Dendritic cell treated with granulocyte-macrophage colony-stimulating factor and Interleukin-4, amounts not matched to agents 40 ng/mL and 50 ng/mL, for 4 days (primary cell): ENCODE data around the gene PRRG2.
"Not testable (repeated sequence)": the region's sequence is repeated elsewhere in the genome, so short reads cannot be mapped to it uniquely, and the experiment has no call there.

Experiments
- H3K27ac Mint-ChIP-seq: one replicate; pipeline ENCODE4 v1.8.0; 2022; ENCODE audit warnings: mild to moderate bottlenecking, mixed read lengths
- H3K27me3 Mint-ChIP-seq: one replicate; pipeline ENCODE4 v1.8.0; 2022; ENCODE audit warnings: mild to moderate bottlenecking, mixed read lengths
- H3K36me3 Mint-ChIP-seq: one replicate; pipeline ENCODE4 v1.8.0; 2022; ENCODE audit warnings: low read depth, mixed read lengths
- H3K4me1 Mint-ChIP-seq: one replicate; pipeline ENCODE4 v1.8.0; 2022; ENCODE audit warnings: low read depth, mixed read lengths
- H3K4me3 Mint-ChIP-seq: one replicate; pipeline ENCODE4 v1.8.0; 2022; ENCODE audit warnings: mild to moderate bottlenecking, moderate library complexity, mixed read lengths
- H3K9me3 Mint-ChIP-seq: one replicate; pipeline ENCODE4 v1.8.0; 2022; ENCODE audit warnings: mixed read lengths
- intact Hi-C: fragments of 100-400 bp; cut with micrococcal nuclease; formaldehyde crosslinking; loops from one replicate; pipeline ENCODE4 v1.15.0; 2022

PRRG2 gene

DNA sequence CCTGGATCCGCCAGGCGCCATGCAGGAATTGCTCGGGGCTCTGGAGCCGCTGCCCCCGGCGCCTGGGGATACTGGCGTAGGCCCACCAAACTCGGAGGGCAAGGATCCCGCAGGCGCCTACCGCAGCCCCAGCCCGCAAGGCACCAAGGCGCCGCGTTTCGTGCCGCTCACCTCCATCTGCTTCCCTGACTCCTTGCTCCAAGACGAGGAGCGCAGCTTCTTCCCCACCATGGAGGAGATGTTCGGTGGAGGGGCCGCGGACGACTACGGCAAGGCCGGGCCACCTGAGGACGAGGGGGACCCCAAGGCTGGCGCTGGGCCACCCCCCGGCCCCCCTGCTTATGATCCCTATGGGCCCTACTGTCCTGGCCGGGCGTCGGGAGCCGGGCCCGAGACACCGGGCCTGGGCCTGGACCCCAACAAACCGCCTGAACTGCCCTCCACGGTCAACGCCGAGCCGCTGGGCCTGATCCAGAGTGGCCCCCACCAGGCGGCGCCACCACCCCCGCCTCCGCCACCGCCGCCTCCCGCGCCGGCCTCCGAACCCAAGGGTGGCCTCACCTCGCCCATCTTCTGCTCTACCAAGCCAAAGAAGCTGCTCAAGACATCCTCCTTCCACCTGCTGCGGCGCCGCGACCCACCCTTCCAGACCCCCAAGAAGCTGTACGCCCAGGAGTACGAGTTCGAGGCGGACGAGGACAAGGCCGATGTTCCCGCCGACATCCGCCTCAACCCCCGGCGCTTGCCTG, 16.0 kb downstream of the PRRG2 start:
- Mint-ChIP-seq H3K27me3 (no peaks in the 10 kb centered on the region), H3K4me3 (no peak overlapping the region), H3K36me3 (peaks cover 87% of the 10 kb centered on the region), H3K9me3 (no peaks in the 10 kb centered on the region), H3K27ac (no peak overlapping the region), H3K4me1 (peaks cover 42% of the 10 kb centered on the region)
- intact Hi-C loops: no loop called here

DNA sequence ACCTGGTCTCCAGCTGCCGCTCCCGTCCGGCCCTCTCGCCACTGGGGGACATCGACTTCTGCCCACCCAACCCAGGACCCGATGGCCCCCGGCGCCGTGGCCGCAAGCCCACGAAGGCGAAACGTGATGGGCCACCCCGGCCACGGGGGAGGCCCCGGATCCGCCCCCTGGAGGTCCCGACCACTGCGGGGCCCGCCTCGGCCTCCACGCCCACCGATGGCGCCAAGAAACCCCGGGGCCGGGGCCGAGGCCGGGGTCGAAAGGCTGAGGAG, 16.5 kb downstream of the PRRG2 start:
- no peaks in the 10 kb centered on the region for H3K27me3 Mint-ChIP-seq
- H3K9me3 Mint-ChIP-seq: no peaks in the 10 kb centered on the region
- H3K27ac Mint-ChIP-seq: no peak overlapping the region
- peaks cover 92% of the 10 kb centered on the region for H3K36me3 Mint-ChIP-seq
- intact Hi-C loops: no loop called here
- H3K4me1 Mint-ChIP-seq: peaks cover 37% of the 10 kb centered on the region
- H3K4me3 Mint-ChIP-seq: no peak overlapping the region

DNA sequence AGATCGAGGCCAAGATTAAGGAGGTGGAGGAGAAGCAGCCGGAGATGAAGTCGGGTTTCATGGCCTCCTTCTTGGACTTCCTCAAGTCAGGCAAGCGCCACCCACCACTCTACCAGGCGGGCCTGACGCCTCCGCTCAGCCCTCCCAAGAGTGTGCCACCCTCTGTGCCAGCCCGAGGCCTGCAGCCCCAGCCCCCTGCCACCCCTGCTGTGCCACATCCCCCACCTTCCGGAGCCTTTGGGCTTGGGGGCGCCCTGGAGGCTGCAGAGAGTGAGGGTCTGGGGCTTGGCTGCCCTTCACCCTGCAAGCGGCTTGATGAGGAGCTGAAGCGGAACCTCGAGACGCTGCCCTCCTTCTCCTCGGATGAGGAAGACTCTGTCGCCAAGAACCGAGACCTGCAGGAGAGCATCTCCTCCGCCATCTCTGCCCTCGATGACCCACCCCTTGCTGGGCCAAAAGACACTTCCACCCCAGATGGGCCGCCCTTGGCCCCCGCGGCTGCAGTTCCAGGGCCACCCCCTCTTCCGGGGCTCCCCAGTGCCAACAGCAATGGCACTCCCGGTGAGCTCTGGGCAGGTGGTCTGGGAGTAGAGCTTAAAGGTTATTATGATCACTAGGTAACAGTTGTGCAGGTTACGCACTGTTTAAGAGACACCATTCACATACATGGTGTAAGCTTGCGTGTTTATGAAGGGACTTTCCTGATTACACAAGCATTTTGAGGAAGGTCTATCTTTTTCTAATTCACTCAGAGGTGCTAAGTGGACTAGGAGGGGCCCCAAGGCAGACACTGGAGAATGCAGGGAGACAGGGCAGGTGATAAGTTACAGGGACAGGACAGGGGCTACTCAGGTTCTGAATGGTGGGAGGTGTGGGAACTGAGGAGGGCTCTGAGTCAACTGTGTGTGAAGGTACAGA, 18.5 kb downstream of the PRRG2 start:
- peaks cover 17% of the 10 kb centered on the region for H3K4me1 Mint-ChIP-seq
- H3K9me3 Mint-ChIP-seq: no peaks in the 10 kb centered on the region
- no peaks in the 10 kb centered on the region for H3K27me3 Mint-ChIP-seq
- H3K27ac Mint-ChIP-seq: peak overlapping the region; percentile 61
- intact Hi-C loops: no loop called here
- H3K36me3 Mint-ChIP-seq: peaks cover 98% of the 10 kb centered on the region
- H3K4me3 Mint-ChIP-seq: no peak overlapping the region

DNA sequence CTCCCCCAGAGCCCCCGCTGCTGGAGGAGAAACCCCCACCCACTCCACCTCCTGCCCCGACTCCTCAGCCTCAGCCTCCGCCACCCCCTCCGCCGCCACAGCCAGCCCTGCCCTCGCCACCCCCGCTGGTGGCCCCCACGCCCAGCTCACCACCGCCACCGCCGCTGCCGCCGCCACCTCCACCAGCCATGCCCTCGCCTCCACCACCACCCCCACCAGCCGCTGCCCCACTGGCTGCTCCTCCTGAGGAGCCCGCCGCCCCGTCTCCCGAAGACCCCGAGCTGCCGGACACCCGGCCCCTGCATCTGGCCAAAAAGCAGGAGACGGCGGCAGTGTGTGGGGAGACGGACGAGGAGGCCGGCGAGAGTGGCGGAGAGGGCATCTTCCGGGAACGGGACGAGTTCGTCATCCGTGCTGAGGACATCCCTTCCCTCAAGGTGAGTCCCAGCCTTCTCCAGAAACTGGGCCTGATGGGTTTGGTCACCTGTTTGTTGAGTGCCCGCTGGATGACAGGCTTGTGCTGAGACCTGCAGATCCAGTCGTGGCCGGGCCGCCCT, 20.4 kb downstream of the PRRG2 start:
- intact Hi-C loops: no loop called here
- no peak overlapping the region for H3K4me3 Mint-ChIP-seq
- peaks cover 97% of the 10 kb centered on the region for H3K36me3 Mint-ChIP-seq
- H3K9me3 Mint-ChIP-seq: no peaks in the 10 kb centered on the region
- no peaks in the 10 kb centered on the region for H3K27me3 Mint-ChIP-seq
- peaks cover 22% of the 10 kb centered on the region for H3K4me1 Mint-ChIP-seq
- no peak overlapping the region for H3K27ac Mint-ChIP-seq

DNA sequence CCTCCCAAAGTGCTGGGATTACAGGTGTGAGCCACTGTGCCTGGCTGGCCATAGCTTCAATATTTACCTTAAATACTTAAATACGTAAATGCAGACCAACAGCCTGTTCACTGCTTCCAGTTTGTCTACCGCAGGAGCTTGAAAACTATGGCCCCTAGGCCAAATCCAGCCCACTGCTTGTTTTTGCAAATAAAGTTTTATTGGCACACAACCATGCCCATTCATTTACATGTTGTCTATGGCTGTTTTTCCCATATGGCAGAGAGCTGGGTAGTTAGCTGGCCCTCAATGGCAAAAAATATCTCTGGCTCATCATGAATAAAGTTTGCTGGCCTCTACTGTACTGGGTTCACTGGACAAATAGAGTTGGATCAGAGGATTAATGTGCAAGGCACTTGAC, 21.7 kb downstream of the PRRG2 start:
- H3K27ac Mint-ChIP-seq: no peak overlapping the region
- no peaks in the 10 kb centered on the region for H3K27me3 Mint-ChIP-seq
- H3K9me3 Mint-ChIP-seq: no peaks in the 10 kb centered on the region
- intact Hi-C loops: no loop called here
- H3K4me3 Mint-ChIP-seq: no peak overlapping the region
- H3K36me3 Mint-ChIP-seq: peaks cover 97% of the 10 kb centered on the region
- peaks cover 22% of the 10 kb centered on the region for H3K4me1 Mint-ChIP-seq

DNA sequence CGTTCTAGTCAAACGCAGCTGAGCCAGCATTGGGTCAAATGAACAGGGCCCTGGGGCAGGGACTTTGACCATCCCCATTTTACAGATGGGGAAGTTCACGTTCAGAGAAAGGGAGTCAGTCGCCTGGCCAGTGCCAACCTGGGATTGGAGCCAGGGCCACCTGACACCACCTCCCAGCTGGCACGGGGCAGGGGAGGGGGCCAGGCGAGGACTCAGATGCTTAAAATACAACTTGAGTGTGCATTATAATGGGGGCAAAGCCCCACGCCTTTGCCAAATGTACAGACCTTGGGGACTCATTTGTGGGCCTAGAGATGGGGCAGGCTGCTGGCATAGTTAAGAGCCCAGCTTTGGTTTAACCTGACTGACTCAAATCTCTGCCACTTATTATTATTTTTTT, 24.5 kb downstream of the PRRG2 start:
- intact Hi-C loops: no loop called here
- Mint-ChIP-seq H3K36me3 (peaks cover 97% of the 10 kb centered on the region), H3K9me3 (no peaks in the 10 kb centered on the region), H3K4me3 (no peak overlapping the region), H3K27ac (no peak overlapping the region), H3K27me3 (no peaks in the 10 kb centered on the region), H3K4me1 (peaks cover 8% of the 10 kb centered on the region)

DNA sequence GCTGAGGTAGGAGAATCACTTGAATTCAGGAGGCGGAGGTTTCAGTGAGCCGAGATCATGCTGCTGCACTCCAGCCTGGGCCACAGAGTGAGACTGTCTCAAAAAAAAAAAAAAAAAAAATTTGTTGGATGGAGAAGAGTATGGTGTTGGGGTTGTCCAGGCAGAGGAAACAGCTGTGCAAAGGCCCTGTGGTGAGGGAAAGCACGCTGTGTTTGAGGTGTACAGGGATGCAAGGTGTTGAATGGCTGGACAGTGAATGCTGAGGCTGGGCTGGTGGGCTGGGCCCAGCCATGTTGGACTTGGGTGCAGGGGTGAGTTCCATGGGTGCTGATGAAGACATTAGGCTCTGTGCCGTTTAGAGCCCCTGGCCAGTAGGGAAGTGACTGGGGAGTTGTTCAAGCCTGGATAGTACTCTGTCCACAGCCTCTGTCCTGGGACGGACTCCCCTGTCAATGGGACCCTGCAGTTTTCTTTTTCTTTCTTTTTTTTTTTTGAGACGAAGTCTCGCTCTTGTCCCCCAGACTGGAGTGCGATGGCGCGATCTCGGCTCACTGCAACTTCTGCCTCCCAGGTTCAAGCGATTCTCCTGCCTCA, 28.5 kb downstream of the PRRG2 start:
- no peaks in the 10 kb centered on the region for H3K27me3 Mint-ChIP-seq
- H3K4me3 Mint-ChIP-seq: no peak overlapping the region
- H3K4me1 Mint-ChIP-seq: peaks cover 24% of the 10 kb centered on the region
- intact Hi-C loops: no loop called here
- peak overlapping the region; percentile 42 for H3K27ac Mint-ChIP-seq
- H3K36me3 Mint-ChIP-seq: peaks cover 91% of the 10 kb centered on the region
- H3K9me3 Mint-ChIP-seq: no peaks in the 10 kb centered on the region

DNA sequence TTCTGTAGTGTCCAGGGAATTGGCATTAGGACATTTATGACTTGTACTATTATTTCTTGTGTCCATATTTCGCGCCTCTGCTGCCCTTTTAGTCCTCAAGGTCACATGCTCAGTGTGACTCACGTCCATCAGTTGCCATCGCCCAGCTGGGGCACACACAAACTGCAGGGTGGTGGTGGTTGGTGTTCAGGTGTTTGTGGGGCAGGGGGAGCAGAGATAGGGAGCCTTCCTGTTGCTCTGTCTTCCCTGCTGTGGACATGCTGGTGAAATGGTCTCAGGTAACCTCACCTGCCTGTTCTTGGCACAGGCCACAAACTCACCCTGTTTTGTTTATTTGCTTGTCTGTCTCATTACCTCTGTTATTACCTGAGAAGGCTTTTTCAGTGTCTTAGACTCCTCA, 32.3 kb downstream of the PRRG2 start:
- no peak overlapping the region for H3K27ac Mint-ChIP-seq
- H3K9me3 Mint-ChIP-seq: no peaks in the 10 kb centered on the region
- peaks cover 16% of the 10 kb centered on the region for H3K4me1 Mint-ChIP-seq
- no peak overlapping the region for H3K4me3 Mint-ChIP-seq
- intact Hi-C loops: no loop called here
- H3K27me3 Mint-ChIP-seq: no peaks in the 10 kb centered on the region
- H3K36me3 Mint-ChIP-seq: peaks cover 93% of the 10 kb centered on the region

DNA sequence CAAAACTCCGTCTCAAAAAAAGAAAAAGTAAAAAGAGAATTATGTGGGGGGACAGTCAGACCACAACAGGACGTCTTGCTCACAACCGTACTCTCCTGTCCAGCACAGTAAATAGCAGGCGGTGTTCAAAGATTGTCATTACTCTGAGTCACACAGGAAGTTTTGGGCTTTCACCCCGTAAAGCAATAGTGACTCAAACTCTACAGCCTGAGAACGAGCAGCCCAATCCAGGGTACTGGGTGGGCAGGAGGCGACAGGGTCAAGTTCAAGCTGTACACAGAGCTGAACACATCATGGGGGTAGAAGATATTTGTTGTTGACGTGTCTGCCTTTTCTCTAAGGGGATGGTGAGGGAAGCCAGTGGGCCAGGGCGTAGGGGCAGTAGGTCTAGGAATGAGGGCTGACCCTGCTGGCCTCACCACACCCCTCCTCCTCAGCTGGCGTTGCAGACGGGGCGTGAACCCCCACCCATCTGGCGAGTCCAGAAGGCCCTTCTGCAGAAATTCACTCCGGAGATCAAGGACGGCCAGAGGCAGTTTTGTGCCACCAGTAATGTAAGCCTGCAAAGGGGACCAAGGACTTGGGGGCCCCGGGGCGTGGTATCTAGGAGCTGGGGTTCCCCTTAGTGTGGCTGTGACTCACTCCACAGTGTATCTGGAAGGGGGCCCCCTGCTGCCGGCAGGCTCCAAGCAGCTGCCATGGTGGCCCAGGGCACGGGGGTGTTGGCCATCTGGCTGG, 33.1 kb downstream of the PRRG2 start:
- Mint-ChIP-seq H3K27ac (peak overlapping the region; percentile 24), H3K27me3 (no peaks in the 10 kb centered on the region), H3K9me3 (no peaks in the 10 kb centered on the region), H3K4me3 (no peak overlapping the region), H3K4me1 (peaks cover 16% of the 10 kb centered on the region), H3K36me3 (peaks cover 93% of the 10 kb centered on the region)
- intact Hi-C loops: no loop called here

DNA sequence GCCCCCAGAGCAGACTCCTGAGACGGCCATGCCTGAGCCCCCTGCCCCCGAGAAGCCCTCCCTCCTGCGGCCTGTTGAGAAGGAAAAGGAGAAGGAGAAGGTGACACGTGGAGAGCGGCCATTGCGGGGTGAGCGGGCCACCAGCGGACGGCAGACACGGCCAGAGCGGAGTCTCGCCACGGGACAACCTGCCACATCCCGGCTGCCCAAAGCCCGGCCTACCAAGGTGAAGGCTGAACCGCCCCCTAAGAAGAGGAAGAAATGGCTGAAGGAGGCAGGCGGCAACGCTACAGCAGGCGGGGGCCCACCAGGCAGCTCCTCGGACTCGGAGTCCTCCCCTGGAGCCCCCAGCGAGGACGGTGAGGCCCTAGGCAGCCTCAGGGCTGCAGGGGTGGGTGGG, 34.7 kb downstream of the PRRG2 start:
- Mint-ChIP-seq H3K36me3 (peaks cover 93% of the 10 kb centered on the region), H3K4me1 (peaks cover 16% of the 10 kb centered on the region), H3K9me3 (no peaks in the 10 kb centered on the region), H3K27me3 (no peaks in the 10 kb centered on the region), H3K27ac (no peak overlapping the region), H3K4me3 (no peak overlapping the region)
- intact Hi-C loops: no loop called here

DNA sequence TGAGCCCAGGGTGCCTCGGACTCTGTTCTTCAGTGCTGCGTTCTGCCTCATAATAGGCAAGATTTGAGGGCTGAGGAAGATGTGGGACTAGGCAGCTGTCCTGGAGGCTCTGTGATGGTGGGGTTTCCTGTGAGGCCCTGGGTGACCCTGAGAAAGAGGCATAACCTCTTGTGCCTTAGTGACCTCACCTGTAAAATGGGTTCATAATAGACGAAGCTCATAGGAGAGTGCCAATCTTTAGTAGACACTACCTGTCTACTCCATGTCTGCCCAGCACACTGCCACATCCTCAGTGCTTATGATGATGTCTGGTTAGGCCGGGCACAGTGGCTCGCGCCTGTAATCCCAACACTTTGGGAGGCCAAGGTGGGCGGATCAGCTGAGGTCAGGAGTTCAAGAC, 35.4 kb downstream of the PRRG2 start:
- no peak overlapping the region for H3K27ac Mint-ChIP-seq
- intact Hi-C loops: no loop called here
- peaks cover 16% of the 10 kb centered on the region for H3K4me1 Mint-ChIP-seq
- H3K27me3 Mint-ChIP-seq: no peaks in the 10 kb centered on the region
- H3K4me3 Mint-ChIP-seq: no peak overlapping the region
- no peaks in the 10 kb centered on the region for H3K9me3 Mint-ChIP-seq
- H3K36me3 Mint-ChIP-seq: peaks cover 95% of the 10 kb centered on the region

DNA sequence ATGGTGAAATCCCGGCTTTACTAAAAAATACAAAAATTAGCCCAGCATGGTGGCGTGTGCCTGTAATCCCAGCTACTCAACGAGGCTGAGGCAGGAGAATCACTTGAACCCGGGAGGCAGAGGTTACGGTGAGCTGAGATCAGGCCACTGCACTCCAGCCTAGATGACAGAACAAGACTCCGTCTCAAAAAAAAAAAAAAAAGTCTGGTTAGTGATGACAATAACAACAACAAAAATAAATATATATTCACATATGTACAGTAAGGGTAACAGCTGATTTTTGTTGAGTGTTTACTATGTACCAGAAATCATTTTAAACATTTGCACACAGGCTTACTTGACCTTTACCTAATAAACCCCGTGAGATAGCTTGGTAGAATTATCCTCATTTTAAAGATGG, 35.8 kb downstream of the PRRG2 start:
- Mint-ChIP-seq H3K36me3 (peaks cover 99% of the 10 kb centered on the region), H3K9me3 (no peaks in the 10 kb centered on the region), H3K4me1 (peaks cover 15% of the 10 kb centered on the region), H3K27ac (no peak overlapping the region), H3K27me3 (no peaks in the 10 kb centered on the region), H3K4me3 (no peak overlapping the region)
- intact Hi-C loops: no loop called here

DNA sequence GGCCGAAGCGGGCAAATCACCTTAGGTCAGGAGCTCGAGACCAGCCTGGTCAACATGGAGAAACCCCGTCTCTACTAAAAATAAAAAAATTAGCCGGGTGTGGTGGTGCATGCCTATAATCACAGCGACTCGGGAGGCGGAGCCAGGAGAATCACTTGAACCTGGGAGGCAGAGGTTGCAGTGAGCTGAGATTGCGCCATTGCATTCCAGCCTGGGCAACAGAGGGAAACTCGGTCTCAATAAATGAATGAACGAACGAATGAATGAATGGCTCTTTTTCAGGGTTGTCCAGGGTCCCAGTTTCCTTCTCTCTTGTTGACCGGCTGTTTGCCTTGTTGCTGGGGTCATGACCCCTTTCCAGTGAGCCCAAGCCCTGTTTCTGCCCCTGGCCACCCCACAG, 36.7 kb downstream of the PRRG2 start:
- H3K4me1 Mint-ChIP-seq, intact Hi-C loops, H3K27me3 Mint-ChIP-seq, H3K9me3 Mint-ChIP-seq, H3K4me3 Mint-ChIP-seq: not testable (repeated sequence)
- peak overlapping the region; percentile 1 for H3K27ac Mint-ChIP-seq
- peaks cover 99% of the 10 kb centered on the region for H3K36me3 Mint-ChIP-seq
